ENCODE data around the gene SLC9A9.

SLC9A9 gene

GRCh38 chr3:143538061-143538460 lies 310.2 kb downstream of the SLC9A9 start (continued):
- TF ChIP-seq, protein P1, sequence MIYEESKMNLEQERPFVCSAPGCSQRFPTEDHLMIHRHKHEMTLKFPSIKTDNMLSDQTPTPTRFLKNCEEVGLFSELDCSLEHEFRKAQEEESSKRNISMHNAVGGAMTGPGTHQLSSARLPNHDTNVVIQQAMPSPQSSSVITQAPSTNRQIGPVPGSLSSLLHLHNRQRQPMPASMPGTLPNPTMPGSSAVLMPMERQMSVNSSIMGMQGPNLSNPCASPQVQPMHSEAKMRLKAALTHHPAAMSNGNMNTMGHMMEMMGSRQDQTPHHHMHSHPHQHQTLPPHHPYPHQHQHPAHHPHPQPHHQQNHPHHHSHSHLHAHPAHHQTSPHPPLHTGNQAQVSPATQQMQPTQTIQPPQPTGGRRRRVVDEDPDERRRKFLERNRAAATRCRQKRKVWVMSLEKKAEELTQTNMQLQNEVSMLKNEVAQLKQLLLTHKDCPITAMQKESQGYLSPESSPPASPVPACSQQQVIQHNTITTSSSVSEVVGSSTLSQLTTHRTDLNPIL (CRISPR knock-in tag; IDR thresholded peaks at IDR 0.05; ENCODE audit: low read depth): no peak
- TF ChIP-seq ZFP3 (CRISPR knock-in tag; IDR thresholded peaks at IDR 0.05) (no peak), ARNTL (CRISPR knock-in tag; IDR thresholded peaks at IDR 0.05; ENCODE audit: borderline replicate concordance, low read depth) (no peak), BACH2 (CRISPR knock-in tag; IDR thresholded peaks at IDR 0.05; ENCODE audit: borderline replicate concordance) (no peak)

DNA sequence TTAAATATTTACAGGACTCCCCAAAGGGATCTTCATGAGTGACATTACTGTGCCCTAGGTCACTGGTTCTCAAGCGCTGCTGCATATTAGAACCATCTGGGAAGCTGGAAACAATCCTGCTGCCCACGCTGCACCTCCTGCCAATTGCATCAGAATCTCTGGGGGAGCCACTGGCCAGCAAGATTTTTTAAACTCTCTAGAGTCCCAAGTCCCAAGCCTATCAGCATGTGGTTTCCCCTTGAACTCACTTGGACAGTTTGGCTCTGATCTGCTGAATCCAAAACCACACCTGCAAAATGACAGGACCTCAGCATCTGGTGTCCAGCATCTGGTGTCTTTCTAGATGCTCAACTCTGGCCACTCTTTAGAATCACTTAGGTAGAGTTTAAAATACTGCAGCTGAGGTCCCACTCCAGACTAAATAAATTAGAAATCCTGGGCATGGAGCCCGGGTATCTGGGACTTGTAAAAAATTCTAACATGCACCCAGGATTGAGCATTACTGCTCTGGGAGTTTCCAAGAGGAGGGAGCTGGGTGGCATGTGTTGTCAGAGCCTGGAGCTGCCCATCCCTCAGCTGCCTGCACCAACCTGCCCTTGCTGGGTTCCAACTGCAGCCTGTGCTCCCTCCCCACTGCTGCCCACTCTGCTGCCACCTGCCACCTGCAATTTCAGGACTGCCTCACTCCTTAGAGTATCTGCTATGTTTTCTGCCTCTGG lies 311.3 kb downstream of the SLC9A9 start:
- peak; percentile 34; the same call in 1 of the 3 replicates for ATAC-seq
- TF ChIP-seq ZNF565 (CRISPR knock-in tag; conservative IDR thresholded peaks at IDR 0.05; ENCODE audit: low read depth): no peak
- TF ChIP-seq BACH2 (CRISPR knock-in tag; IDR thresholded peaks at IDR 0.05; ENCODE audit: borderline replicate concordance): no peak
- no peak for TF ChIP-seq OSR1 (CRISPR knock-in tag; IDR thresholded peaks at IDR 0.05)
- no peak for TF ChIP-seq ZFP30 (CRISPR knock-in tag; IDR thresholded peaks at IDR 0.05)
- no peak for TF ChIP-seq RARB (CRISPR knock-in tag; IDR thresholded peaks at IDR 0.05)
- TF ChIP-seq SNAI2 (CRISPR knock-in tag; IDR thresholded peaks at IDR 0.05): no peak
- no peak for TF ChIP-seq PPARA (CRISPR knock-in tag; IDR thresholded peaks at IDR 0.05; ENCODE audit: borderline replicate concordance)
- TF ChIP-seq TOX (CRISPR knock-in tag; IDR thresholded peaks at IDR 0.05; ENCODE audit: borderline replicate concordance): no peak
- no peak for TF ChIP-seq ZC3H10 (CRISPR knock-in tag; IDR thresholded peaks at IDR 0.05)
- TF ChIP-seq ZNF70 (CRISPR knock-in tag; IDR thresholded peaks at IDR 0.05): no peak
- TF ChIP-seq ARNTL (CRISPR knock-in tag; IDR thresholded peaks at IDR 0.05; ENCODE audit: borderline replicate concordance, low read depth): no peak
- TF ChIP-seq POU6F1 (CRISPR knock-in tag; IDR thresholded peaks at IDR 0.05; ENCODE audit: borderline replicate concordance, low read depth): no peak
- no peak for TF ChIP-seq ZNF8 (CRISPR knock-in tag; IDR thresholded peaks at IDR 0.05)
- no peak for TF ChIP-seq CSDC2 (CRISPR knock-in tag; IDR thresholded peaks at IDR 0.05)
- no peak for TF ChIP-seq GLIS3 (CRISPR knock-in tag; IDR thresholded peaks at IDR 0.05)
- TF ChIP-seq, protein P1 (CRISPR knock-in tag; IDR thresholded peaks at IDR 0.05; ENCODE audit: low read depth): no peak
- TF ChIP-seq ESRRG (CRISPR knock-in tag; IDR thresholded peaks at IDR 0.05): no peak
- TF ChIP-seq TSHZ2 (CRISPR knock-in tag; IDR thresholded peaks at IDR 0.05): no peak

- TF ChIP-seq ZFP30 (CRISPR knock-in tag; IDR thresholded peaks at IDR 0.05) (no peak), TOX (CRISPR knock-in tag; IDR thresholded peaks at IDR 0.05; ENCODE audit: borderline replicate concordance) (no peak), BACH2 (CRISPR knock-in tag; IDR thresholded peaks at IDR 0.05; ENCODE audit: borderline replicate concordance) (no peak), CSRNP3 (CRISPR knock-in tag; IDR thresholded peaks at IDR 0.05) (no peak), ARNTL (CRISPR knock-in tag; IDR thresholded peaks at IDR 0.05; ENCODE audit: borderline replicate concordance, low read depth) (no peak), ZFP3 (CRISPR knock-in tag; IDR thresholded peaks at IDR 0.05) (no peak), PPARA (CRISPR knock-in tag; IDR thresholded peaks at IDR 0.05; ENCODE audit: borderline replicate concordance) (no peak), ZNF70 (CRISPR knock-in tag; IDR thresholded peaks at IDR 0.05) (no peak), POU6F1 (CRISPR knock-in tag; IDR thresholded peaks at IDR 0.05; ENCODE audit: borderline replicate concordance, low read depth) (no peak), TCF4 (CRISPR knock-in tag; IDR thresholded peaks at IDR 0.05; ENCODE audit: borderline replicate concordance) (no peak), OSR1 (CRISPR knock-in tag; IDR thresholded peaks at IDR 0.05) (no peak), ISL1 (CRISPR knock-in tag; IDR thresholded peaks at IDR 0.05) (no peak), CSDC2 (CRISPR knock-in tag; IDR thresholded peaks at IDR 0.05) (no peak), RARB (CRISPR knock-in tag; IDR thresholded peaks at IDR 0.05) (no peak)
- TF ChIP-seq, protein P1 (CRISPR knock-in tag; IDR thresholded peaks at IDR 0.05; ENCODE audit: low read depth): no peak
- ATAC-seq: peak; percentile 32; the same call in 2 of the 3 replicates
Measured at GRCh38 chr3:143535994-143536784, 312.1 kb downstream of the SLC9A9 start.
